GM21737 (cell line): ENCODE data around the gene DACH1.

Source experiments
- ATAC-seq: cut with Tn5 transposase; IDR thresholded peaks from one replicate; pipeline ENCODE4 v1.9.1; 2021; ENCODE audit warnings: mild to moderate bottlenecking, moderate library complexity; ENCODE audit not compliant: unreplicated experiment

The DACH1 gene

DNA sequence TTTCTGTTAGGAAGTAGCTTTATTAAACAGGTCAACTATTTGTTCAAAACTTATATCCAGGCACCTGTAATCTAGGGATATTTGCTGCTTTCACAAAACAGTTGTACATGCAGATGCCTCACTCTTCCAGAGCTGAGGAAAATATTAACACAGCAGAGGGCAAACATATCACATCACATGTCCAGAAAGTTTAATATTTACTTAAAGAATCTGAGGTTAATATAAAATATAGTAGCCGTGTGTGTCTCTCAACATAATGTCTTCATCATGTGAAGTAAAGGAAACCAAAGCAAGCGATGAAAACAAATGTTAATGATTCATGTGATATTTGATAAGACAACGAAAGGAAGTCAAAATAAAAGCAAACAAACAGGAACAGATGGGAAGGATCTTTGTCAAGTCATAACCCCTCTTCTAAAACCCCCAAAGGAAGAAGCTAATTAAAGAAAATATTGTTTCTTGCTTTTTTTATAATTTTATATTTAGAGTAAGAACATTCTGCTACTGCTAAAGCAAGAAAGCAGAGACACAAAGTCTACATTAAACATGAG is 418.8 kb downstream of the DACH1 start:
- no peak for ATAC-seq

DNA sequence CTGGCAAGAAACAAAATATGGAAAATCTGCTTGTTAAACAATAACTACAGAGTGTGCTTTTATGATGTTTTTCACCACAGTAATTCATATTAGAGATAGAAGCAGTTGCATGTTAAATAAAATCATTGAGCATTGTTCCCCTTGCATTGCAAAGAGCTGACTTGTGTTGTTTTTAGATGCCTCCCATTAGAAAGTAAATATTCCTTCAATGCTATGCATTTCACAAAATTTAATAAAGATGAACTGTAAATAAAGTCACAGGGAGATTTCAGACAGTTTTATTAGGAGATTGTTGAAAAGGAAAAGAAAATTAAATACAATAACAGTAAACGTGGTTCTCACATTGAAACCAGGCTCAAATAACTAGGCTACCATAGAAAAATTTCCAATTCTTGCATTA is 429.3 kb downstream of the DACH1 start:
- no peak for ATAC-seq

DNA sequence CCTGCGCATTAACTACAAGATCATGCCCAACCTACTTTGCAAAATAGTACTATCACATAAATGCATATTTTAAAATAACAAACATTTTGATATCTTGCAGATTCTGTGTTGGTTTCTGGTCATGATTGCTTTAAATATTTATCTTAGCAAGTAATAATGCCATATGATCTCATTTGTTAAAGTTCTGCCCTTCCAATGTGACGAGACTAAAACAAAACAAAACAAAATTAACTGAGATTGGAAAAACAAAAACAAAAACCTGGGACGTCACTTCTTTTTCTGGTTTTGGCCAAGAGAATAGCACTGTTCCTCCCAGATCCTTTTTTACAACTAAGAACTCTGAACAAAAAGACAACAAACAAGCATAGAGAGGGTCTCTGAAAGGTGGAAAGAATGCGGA is 436.3 kb downstream of the DACH1 start:
- no peak for ATAC-seq

DNA sequence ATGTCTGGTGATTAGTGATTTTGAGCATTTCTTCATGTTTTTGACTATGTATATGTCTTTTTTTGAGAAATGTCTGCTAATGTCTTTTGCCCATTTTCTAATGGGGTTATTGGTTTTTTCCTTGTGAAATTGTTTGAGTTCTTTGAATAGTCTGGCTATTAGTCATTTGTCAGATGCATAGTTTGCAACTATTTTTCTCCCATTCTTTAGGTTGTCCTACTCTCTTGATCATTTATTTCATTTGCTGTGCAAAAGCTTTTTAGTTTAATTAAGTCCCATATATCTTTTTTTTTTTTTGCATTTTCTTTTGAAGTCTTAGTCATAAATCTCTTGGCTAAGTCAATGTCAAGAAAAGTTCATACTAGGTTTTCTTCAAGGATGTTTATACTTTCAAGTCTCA is 449.8 kb downstream of the DACH1 start:
- ATAC-seq: no peak

DNA sequence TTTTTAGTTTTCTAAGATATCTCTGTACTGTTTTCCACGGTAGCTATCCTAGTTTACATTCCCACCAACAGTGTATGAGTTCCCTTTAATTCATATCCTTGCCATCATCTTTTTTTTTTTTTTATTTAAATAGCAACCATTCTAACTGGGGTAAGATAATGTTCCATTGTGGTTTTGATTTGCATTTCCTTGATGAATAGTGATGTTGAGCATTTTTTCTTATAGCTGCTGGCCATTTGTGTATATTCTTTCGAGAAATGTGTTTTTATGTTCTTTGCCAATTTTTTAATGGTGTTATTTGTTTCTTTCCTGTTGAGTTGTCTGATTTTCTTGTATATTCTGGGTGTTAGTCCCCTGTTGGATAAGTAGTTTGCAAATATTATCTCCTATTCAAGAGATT is 454.8 kb downstream of the DACH1 start:
- ATAC-seq: no peak

DNA sequence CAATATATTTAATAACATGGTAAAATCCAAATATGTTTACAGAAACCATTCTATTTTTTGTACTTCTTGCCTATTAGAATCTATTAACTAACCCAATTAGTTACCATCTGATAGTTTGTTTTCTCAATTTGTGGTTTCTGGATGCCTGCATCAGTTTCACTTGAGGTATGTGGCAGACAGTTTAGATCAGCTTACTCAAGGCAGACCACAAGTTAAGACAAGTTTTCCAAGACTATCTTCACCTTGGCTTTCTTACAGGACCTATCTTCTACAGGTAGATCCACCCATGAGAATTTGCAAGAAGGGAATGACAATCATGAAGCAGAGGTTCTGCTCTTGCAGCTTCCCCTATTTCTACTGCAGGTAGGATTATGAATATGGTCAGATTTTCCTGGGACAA is 458.6 kb downstream of the DACH1 start:
- ATAC-seq: no peak

DNA sequence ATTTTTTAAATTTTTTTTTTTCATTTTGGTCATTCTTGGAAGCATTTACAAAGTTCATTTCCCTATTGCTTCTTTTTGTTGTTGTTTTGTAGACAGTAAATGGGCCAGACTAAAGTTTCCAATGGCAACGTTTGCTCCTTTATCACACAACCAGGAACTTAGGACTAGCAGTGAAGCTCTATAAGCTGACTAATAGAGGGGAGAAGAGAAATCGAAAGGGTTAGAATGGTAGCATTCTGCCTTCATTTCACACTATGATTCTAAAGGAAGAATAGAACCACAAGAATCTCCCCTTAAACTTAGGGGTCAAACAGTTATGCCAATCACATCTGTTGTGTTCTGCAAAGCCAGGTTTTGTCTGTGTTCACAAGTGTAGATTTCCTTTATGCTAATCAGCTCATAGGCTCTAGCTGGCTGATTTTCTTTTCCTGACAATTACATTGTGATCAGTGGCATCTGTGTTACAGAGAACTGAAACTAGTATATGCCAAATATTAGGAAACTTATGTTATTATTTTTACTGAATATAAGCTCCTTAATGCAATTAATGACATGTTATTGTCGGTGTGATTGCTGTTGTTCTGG is 467.3 kb downstream of the DACH1 start:
- no peak for ATAC-seq

DNA sequence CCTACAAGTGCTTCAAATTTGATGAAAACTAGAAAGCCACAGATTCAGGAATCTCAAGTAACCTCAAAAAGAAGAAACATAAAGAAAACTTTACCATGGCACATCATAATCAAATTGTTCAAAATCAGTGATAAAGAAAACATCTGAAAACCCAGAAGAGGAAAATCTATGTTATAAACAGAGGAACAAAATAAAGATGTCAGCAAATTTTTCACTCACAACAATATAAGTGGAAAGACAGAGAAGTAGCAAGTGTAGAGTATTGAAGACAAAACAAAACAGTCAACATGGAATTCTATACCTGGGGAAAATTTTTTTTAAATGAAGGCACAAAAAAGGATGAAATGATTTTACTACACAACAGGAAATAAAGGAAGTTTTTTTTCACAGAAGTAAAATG is 470.9 kb downstream of the DACH1 start:
- no peak for ATAC-seq

DNA sequence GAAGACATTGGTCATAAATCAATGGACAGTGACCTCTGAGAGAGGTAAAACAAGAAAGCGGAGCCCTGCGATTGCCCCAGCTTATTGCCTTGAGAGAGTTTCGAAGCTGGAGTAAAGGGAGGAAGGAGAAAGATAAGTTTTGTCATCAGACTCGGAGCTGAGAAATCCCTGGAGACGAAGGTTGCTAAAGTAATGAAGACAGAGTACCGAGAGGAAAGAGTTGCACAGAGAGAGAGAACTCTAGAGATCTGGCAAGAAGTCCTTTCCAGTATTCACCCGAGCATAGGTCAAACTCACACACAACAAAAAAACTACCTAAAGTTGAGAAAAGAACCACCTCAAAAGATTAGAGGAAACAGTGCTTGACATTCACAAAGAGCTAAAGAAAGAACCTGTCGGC is 472.0 kb downstream of the DACH1 start:
- no peak for ATAC-seq

DNA sequence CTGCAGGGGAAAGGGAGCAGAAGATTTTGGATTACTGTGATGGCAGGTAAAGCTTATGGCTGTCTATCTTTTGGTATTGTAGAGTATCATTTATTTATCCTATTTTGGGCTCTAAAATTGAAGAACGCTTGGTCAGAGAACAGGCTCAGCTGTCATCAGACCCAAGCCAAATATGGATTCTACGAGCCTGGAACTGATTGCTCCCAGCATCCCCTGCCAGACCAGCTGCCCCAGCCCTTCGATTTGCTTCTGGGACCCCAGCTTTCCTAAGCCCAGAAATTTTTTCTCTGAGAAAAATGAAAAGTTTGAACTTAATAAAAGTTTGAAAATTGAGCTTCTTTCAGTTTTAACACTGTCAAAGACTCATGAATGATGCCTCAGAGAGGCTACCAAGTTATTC is 472.8 kb downstream of the DACH1 start:
- no peak for ATAC-seq
